Endothelial cell of umbilical vein (primary cell): Measurements from ENCODE around the gene UBASH3B. TPM values are rescaled to one million over a fixed set of nuclear protein-coding genes. Genes with fewer than 3 reads are reported as not detected.

Experiments used
- BruUV-seq: library from RNA; stranded (reverse); fragments of 400-500 nt; replicated peaks from 2 replicates; lab custom pipeline; 2021; lab: Mats Ljungman, UMichigan
- CTCF ChIA-PET: fragments of 300-600, 350-600 bp; sonication (Branson Sonifier 250); formaldehyde crosslinking; loops from one replicate; lab custom pipeline; 2021; ENCODE audit warnings: antibody characterized with exemption, inconsistent platforms; lab: Charles Lee
- POLR2A ChIA-PET: fragments of 300-600, 350-600 bp; sonication (Branson Sonifier 250); formaldehyde crosslinking; loops from one replicate; lab custom pipeline; 2021; ENCODE audit warnings: antibody characterized with exemption, inconsistent platforms; lab: Charles Lee
- DNase-seq: peaks from one replicate; pipeline ENCODE4 v3.0.0-alpha.2; 2011; ENCODE audit warnings: low read depth, low spot score
- FAIRE-seq: peaks from 2 replicates; lab custom pipeline; 2011; peaks lifted over from hg19 to GRCh38; lab: Jason Lieb, UNC
- H2AFZ ChIP-seq: 2 replicates; pipeline ENCODE4 v1.6.0; 2012; ENCODE audit warnings: low read depth, low read length, control low read depth, inconsistent platforms
- H3K27ac ChIP-seq: 2 replicates; pipeline ENCODE4 v1.5.1; 2011; ENCODE audit warnings: low read depth, mild to moderate bottlenecking, control low read depth, low read length, moderate library complexity; ENCODE audit not compliant: insufficient read depth
- H3K27me3 ChIP-seq, 2 experiments: 2 replicates each; pipeline versions ENCODE4 v1.6.0 to v1.6.1; 2011; ENCODE audit warnings: low read length in 2 of 2, mixed read lengths in 1 of 2; ENCODE audit not compliant: control insufficient read depth in 2 of 2, insufficient read depth in 2 of 2
- H3K36me3 ChIP-seq, 2 experiments: 2 replicates in 1 of 2; 3 replicates in 1 of 2; pipeline ENCODE4 v1.5.1; 2011; ENCODE audit warnings: low read length in 2 of 2, mild to moderate bottlenecking in 1 of 2, moderate library complexity in 1 of 2; ENCODE audit not compliant: control insufficient read depth in 2 of 2, insufficient read depth in 2 of 2; ENCODE audit errors: extremely low read depth in 1 of 2
- H3K4me1 ChIP-seq: 3 replicates; pipeline ENCODE4 v1.5.1; 2011; ENCODE audit warnings: mild to moderate bottlenecking, low read length; ENCODE audit not compliant: control insufficient read depth, insufficient read depth; ENCODE audit errors: extremely low read depth
- H3K4me2 ChIP-seq: 2 replicates; pipeline ENCODE4 v1.6.1; 2011; ENCODE audit warnings: low read length, control low read depth, mixed read lengths; ENCODE audit not compliant: insufficient read depth
- H3K4me3 ChIP-seq, 3 experiments: fragments of 200-600 bp in 1 of 3; sonication (generic), shearing (Covaris generic) in 1 of 3; replicated peaks in 1 of 3; 2 replicates each; pipeline ENCODE4 v1.5.1; 2011 to 2016; ENCODE audit warnings: control low read depth in 3 of 3, low read length in 3 of 3, mild to moderate bottlenecking in 2 of 3, inconsistent platforms in 1 of 3, low read depth in 1 of 3, moderate library complexity in 1 of 3; ENCODE audit not compliant: insufficient read depth in 1 of 3
- H3K79me2 ChIP-seq: 2 replicates; pipeline ENCODE4 v1.6.0; 2012; ENCODE audit warnings: low read length, inconsistent platforms; ENCODE audit not compliant: control insufficient read depth, insufficient read depth
- H3K9ac ChIP-seq: replicated peaks from 2 replicates; pipeline ENCODE3; 2011; ENCODE audit warnings: low read length, control low read depth; ENCODE audit not compliant: insufficient read depth; ENCODE audit errors: extremely low read depth
- H3K9me1 ChIP-seq: replicated peaks from 3 replicates; pipeline ENCODE4 v1.6.0; 2011; ENCODE audit warnings: mild to moderate bottlenecking, low read length; ENCODE audit not compliant: control insufficient read depth, insufficient read depth; ENCODE audit errors: extremely low read depth
- H3K9me3 ChIP-seq: replicated peaks from 2 replicates; pipeline ENCODE4 v1.5.1; 2012; ENCODE audit warnings: low read length, inconsistent platforms; ENCODE audit not compliant: control insufficient read depth, insufficient read depth
- H4K20me1 ChIP-seq: replicated peaks from 2 replicates; pipeline ENCODE3; 2011; ENCODE audit warnings: mild to moderate bottlenecking, low read length; ENCODE audit not compliant: control insufficient read depth, insufficient read depth; ENCODE audit errors: extremely low read depth
- CTCF ChIP-seq, 2 donors: IDR thresholded peaks; 1 replicate in 1 of 2; 2 replicates in 1 of 2; pipeline ENCODE4 v1.5.1; 2011; ENCODE audit warnings: low read length in 2 of 2, mild to moderate bottlenecking in 2 of 2, moderate library complexity in 2 of 2, control low read depth in 1 of 2, inconsistent platforms in 1 of 2, low read depth in 1 of 2; ENCODE audit not compliant: insufficient read depth in 1 of 2; ENCODE audit errors: extremely low read depth in 1 of 2
- EZH2 ChIP-seq: IDR thresholded peaks from 2 replicates; pipeline ENCODE4 v1.6.1; 2012; ENCODE audit warnings: borderline replicate concordance, low read depth, mild to moderate bottlenecking, moderate library complexity, low read length, inconsistent platforms; ENCODE audit not compliant: severe bottlenecking
- FOS ChIP-seq: IDR thresholded peaks from 2 replicates; pipeline ENCODE4 v1.6.1; 2011; ENCODE audit warnings: mild to moderate bottlenecking, low read length, moderate library complexity, borderline replicate concordance; ENCODE audit not compliant: insufficient read depth
- GATA2 ChIP-seq: IDR thresholded peaks from 2 replicates; pipeline ENCODE4 v1.7.0; 2011; ENCODE audit warnings: low read depth, mild to moderate bottlenecking, moderate library complexity, mixed read lengths, low read length; ENCODE audit not compliant: insufficient read length, insufficient read depth
- JUN ChIP-seq: IDR thresholded peaks from 2 replicates; pipeline ENCODE4 v1.6.1; 2011; ENCODE audit warnings: borderline replicate concordance, low read depth; ENCODE audit not compliant: insufficient read length, insufficient read depth
- MAX ChIP-seq: IDR thresholded peaks from 2 replicates; pipeline ENCODE4 v1.6.1; 2011; ENCODE audit not compliant: insufficient read depth, insufficient read length
- MYC ChIP-seq: IDR thresholded peaks from one replicate; pipeline ENCODE4 v1.6.1; 2011; ENCODE audit warnings: mild to moderate bottlenecking, low read depth, low read length
- POLR2A ChIP-seq: IDR thresholded peaks from 2 replicates; pipeline ENCODE4 v1.6.1; 2012; ENCODE audit warnings: low read depth, mild to moderate bottlenecking, control low read depth, low read length
- POLR2AphosphoS5 ChIP-seq: IDR thresholded peaks from 2 replicates; pipeline ENCODE4 v1.6.1; 2012; ENCODE audit warnings: low read depth, mild to moderate bottlenecking, control low read depth, low read length, moderate library complexity; ENCODE audit not compliant: insufficient read depth
- dilution Hi-C: fragments of 300-500 bp; cut with MboI; formaldehyde crosslinking; loops from one replicate; pipeline ENCODE4 v1.15.0; 2019; ENCODE audit warnings: low sequenced_read_pairs; ENCODE audit not compliant: extremely low pct_ligation_motif_present
- intact Hi-C: fragments of 100-400 bp; cut with micrococcal nuclease; formaldehyde crosslinking; loops from one replicate; pipeline ENCODE4 v1.10.0; 2022
- polyA plus RNA-seq, 4 experiments: library from polyadenylated mRNA; depleted of rRNA in 3 of 4; stranded (reverse) in 3 of 4; unstranded in 1 of 4; fragments of >200 nt; gene quantifications; 2 replicates each; pipeline versions ENCODE4 v1.2.1 to v1.2.3, GENCODE V29; 2011 to 2012; ENCODE audit warnings: missing spikeins in 1 of 4
- total RNA-seq: library from RNA; stranded (reverse); gene quantifications from 2 replicates; pipeline ENCODE4 v1.2.3, GENCODE V29; 2021

Gene UBASH3B
- total and polyA plus RNA-seq, 2 donors (not counting 3 experiments of a cell fraction or from before 2014, with no cell fraction given), result 23.7 to 38.1 TPM

DNA sequence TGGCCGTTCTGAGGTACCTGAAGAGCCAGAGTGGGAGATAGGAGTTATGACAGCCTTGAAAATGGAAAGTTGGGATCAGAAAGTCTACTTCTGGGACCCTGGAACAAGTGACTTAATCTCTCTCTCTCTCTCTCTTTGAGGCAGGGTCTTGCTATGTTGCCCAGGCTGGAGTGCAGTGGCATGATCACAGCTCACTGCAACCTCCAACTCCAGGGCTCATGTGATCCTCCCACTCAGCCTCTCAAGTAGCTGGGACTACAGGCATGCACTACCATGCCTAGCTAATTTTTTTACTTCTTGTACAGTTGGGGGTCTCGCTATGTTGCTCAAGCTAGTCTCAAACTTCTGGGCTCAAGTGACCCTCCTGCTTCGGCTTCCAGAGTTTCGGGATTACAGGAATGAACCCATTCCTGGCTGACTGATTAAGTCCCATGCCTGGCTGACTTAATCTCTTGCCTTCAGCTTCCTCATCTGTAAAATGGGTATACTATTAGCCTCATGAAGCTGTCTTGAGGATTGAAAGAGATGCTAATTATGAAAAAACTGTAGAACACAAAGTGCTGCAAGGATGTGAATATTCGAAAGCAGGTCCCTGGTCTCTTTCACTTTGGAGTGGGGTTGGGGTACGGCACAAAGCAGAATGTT, 87.7 kb downstream of the UBASH3B start:
- intact Hi-C loops, result no loop called here
- no peaks in the 10 kb centered on the region for H3K9me3 ChIP-seq
- H3K9ac ChIP-seq, result no peak overlapping the region
- no peaks in the 10 kb centered on the region for H4K20me1 ChIP-seq
- no peaks in the 10 kb centered on the region for H3K36me3 ChIP-seq
- H3K9me1 ChIP-seq, result no peaks in the 10 kb centered on the region
- H2AFZ ChIP-seq, result no peak overlapping the region
- no peak overlapping the region for H3K4me2 ChIP-seq
- dilution Hi-C loops, result no loop called here
- peaks cover 10% of the 10 kb centered on the region for H3K4me1 ChIP-seq
- no peaks in the 10 kb centered on the region for H3K79me2 ChIP-seq
- FAIRE-seq, result no peak
- no TSS peak for BruUV-seq
- DNase-seq, result no peak
- TF ChIP-seq JUN (no peak), FOS (no peak), GATA2 (no peak), POLR2AphosphoS5 (no peak), CTCF (IDR thresholded peaks at IDR 0.05; ENCODE audit: extremely low read depth in 1 of 2, insufficient read depth in 1 of 2, low read depth in 1 of 2, low read length in 2 of 2) (no peak), MYC (no peak), EZH2 (no peak), POLR2A (no peak), MAX (no peak)
- no peak overlapping the region for H3K4me3 ChIP-seq
- ChIA-PET CTCF (no interaction called here), POLR2A (no interaction called here)
- H3K27me3 ChIP-seq, result no peaks in the 10 kb centered on the region
- H3K27ac ChIP-seq, result no peak overlapping the region
